K562 (cell line): ENCODE results near the gene MAD1L1. TPM values are rescaled to one million over a fixed set of nuclear protein-coding genes. Genes with fewer than 3 reads are reported as not detected.

Experiments
- CBX1 ChIP-seq: sonication (generic); IDR thresholded peaks from 2 replicates; pipeline ENCODE4 v1.6.1; 2016; ENCODE audit warnings: antibody characterized with exemption, low read depth, mild to moderate bottlenecking
- E2F6 ChIP-seq, 2 experiments: IDR thresholded peaks; 2 replicates each; pipeline ENCODE4 v1.6.1; 2011; ENCODE audit warnings: borderline replicate concordance in 1 of 2, control low read depth in 1 of 2, low read depth in 1 of 2, low read length in 1 of 2, mild to moderate bottlenecking in 1 of 2, mixed read lengths in 1 of 2, moderate library complexity in 1 of 2; ENCODE audit not compliant: insufficient read depth in 1 of 2, insufficient read length in 1 of 2, poor library complexity in 1 of 2, severe bottlenecking in 1 of 2; ENCODE audit errors: extremely low read depth in 1 of 2
- HINFP ChIP-seq: fragments of 450-650 bp; conservative IDR thresholded peaks from 2 replicates; pipeline ENCODE4 v1.6.1; 2016; ENCODE audit warnings: missing genetic modification characterization, low read depth, mild to moderate bottlenecking, control low read depth, missing compliant biosample characterization
- MAFK ChIP-seq: IDR thresholded peaks from 2 replicates; pipeline ENCODE4 v1.6.1; 2011; ENCODE audit warnings: low read length, improper control_type of control experiment
- ZNF318 ChIP-seq, 2 experiments: fragments of 450-650 bp; IDR thresholded peaks; 2 replicates each; pipeline ENCODE4 v1.6.1; 2016; ENCODE audit warnings: mild to moderate bottlenecking in 2 of 2, borderline replicate concordance in 1 of 2, low read depth in 1 of 2, moderate library complexity in 1 of 2
- ZNF408 ChIP-seq: fragments of 250-450 bp; sonication (Bioruptor Pico); IDR thresholded peaks from 2 replicates; pipeline ENCODE4 v1.4.0; 2020; ENCODE audit warnings: low read depth, mild to moderate bottlenecking, moderate library complexity
- ZNF586 ChIP-seq: fragments of 450-650 bp; formaldehyde crosslinking; conservative IDR thresholded peaks from 2 replicates; pipeline ENCODE4 v1.4.0; 2020; ENCODE audit warnings: mild to moderate bottlenecking, moderate library complexity
- ZZZ3 ChIP-seq: fragments of 450-650 bp; IDR thresholded peaks from 2 replicates; pipeline ENCODE4 v1.6.1; 2016; ENCODE audit warnings: antibody characterized with exemption, mild to moderate bottlenecking, moderate library complexity
- polyA plus RNA-seq, 8 experiments: library from polyadenylated mRNA; depleted of rRNA in 4 of 8; stranded (reverse) in 5 of 8; unstranded in 3 of 8; fragments of >200 nt; fragmentation: Nextera tagmentation in 2 of 8; fragmentation: Illumina TruSeq in 1 of 8; extraction: Ambion mirVana in 2 of 8; extraction: Trizol in 1 of 8; gene quantifications; 2 replicates each; pipeline versions ENCODE4 v1.2.1 to v1.2.3, GENCODE V29; 2011 to 2014; ENCODE audit warnings: inconsistent platforms in 1 of 8, missing spikeins in 1 of 8
- total RNA-seq, 7 experiments: library from RNA; depleted of rRNA in 6 of 7; stranded (reverse); fragments of >200 nt in 6 of 7; fragmentation: Illumina TruSeq in 2 of 7; extraction: Trizol in 2 of 7; gene quantifications; 2 replicates each; pipeline versions ENCODE4 v1.2.1 to v1.2.3, GENCODE V29; 2011 to 2021; ENCODE audit warnings: low replicate concordance in 1 of 7
- TF ChIP-seq, protein P1 (sequence below): fragments of 450-650 bp; IDR thresholded peaks from 2 replicates; pipeline ENCODE4 v1.6.1; 2018; ENCODE audit warnings: mild to moderate bottlenecking, low read depth; ENCODE audit not compliant: partially characterized antibody
- TF ChIP-seq, protein P2 (sequence below): IDR thresholded peaks from 3 replicates; pipeline ENCODE4 v1.6.1; 2011; ENCODE audit warnings: borderline replicate concordance, mild to moderate bottlenecking, moderate library complexity; ENCODE audit not compliant: insufficient read length; ENCODE audit errors: extremely low read depth

Gene MAD1L1
- total and polyA plus RNA-seq, 9 of the 15 experiments (the other 6 are each of a cell fraction or from before 2014, with no cell fraction given) = 1.7 to 89.7 (median 18.0) TPM

- TF ChIP-seq ZNF408 (CRISPR knock-in tag) (no peak), ZZZ3 (no peak), HINFP (tag) (no peak), CBX1 (no peak), ZNF318 (IDR thresholded peaks at IDR 0.05; ENCODE audit: borderline replicate concordance in 1 of 2, low read depth in 1 of 2) (no peak), MAFK (no peak), ZNF586 (CRISPR knock-in tag) (no peak), E2F6 (IDR thresholded peaks at IDR 0.05; ENCODE audit: borderline replicate concordance in 1 of 2, extremely low read depth in 1 of 2, insufficient read depth in 1 of 2, insufficient read length in 1 of 2, low read depth in 1 of 2, low read length in 1 of 2, poor library complexity in 1 of 2, severe bottlenecking in 1 of 2) (peak in 1 of 2 experiments; percentile 44)
- TF ChIP-seq, protein P1, sequence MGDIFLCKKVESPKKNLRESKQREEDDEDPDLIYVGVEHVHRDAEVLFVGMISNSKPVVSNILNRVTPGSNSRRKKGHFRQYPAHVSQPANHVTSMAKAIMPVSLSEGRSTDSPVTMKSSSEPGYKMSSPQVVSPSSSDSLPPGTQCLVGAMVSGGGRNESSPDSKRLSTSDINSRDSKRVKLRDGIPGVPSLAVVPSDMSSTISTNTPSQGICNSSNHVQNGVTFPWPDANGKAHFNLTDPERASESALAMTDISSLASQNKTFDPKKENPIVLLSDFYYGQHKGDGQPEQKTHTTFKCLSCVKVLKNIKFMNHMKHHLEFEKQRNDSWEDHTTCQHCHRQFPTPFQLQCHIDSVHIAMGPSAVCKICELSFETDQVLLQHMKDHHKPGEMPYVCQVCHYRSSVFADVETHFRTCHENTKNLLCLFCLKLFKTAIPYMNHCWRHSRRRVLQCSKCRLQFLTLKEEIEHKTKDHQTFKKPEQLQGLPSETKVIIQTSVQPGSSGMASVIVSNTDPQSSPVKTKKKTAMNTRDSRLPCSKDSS = no peak
- TF ChIP-seq, protein P2, sequence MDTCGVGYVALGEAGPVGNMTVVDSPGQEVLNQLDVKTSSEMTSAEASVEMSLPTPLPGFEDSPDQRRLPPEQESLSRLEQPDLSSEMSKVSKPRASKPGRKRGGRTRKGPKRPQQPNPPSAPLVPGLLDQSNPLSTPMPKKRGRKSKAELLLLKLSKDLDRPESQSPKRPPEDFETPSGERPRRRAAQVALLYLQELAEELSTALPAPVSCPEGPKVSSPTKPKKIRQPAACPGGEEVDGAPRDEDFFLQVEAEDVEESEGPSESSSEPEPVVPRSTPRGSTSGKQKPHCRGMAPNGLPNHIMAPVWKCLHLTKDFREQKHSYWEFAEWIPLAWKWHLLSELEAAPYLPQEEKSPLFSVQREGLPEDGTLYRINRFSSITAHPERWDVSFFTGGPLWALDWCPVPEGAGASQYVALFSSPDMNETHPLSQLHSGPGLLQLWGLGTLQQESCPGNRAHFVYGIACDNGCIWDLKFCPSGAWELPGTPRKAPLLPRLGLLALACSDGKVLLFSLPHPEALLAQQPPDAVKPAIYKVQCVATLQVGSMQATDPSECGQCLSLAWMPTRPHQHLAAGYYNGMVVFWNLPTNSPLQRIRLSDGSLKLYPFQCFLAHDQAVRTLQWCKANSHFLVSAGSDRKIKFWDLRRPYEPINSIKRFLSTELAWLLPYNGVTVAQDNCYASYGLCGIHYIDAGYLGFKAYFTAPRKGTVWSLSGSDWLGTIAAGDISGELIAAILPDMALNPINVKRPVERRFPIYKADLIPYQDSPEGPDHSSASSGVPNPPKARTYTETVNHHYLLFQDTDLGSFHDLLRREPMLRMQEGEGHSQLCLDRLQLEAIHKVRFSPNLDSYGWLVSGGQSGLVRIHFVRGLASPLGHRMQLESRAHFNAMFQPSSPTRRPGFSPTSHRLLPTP = no peak
Measured at GRCh38 chr7:2282185-2282751, 49.5 kb upstream of the MAD1L1 start (continued).
